ENCODE measurements around the gene GPR37L1.

The GPR37L1 gene

GRCh38 chr1:202122639-202123335 lies at the start of gene GPR37L1:
Gene GPR37L1 (plus strand): TSS chr1:202122917. CDS start chr1:202122964, 47 bp downstream.
- Histone ChIP-seq H3K9me3 (ENCODE audit: insufficient read depth, low read length) (no peaks in the 10 kb centered on the region), H3K79me2 (ENCODE audit: insufficient read depth, low read length) (no peaks in the 10 kb centered on the region), H3K27me3 (ENCODE audit: low read length) (no peaks in the 10 kb centered on the region), H3K4me3 (ENCODE audit: insufficient read depth, low read length, poor library complexity, severe bottlenecking) (no peak within 1 kb of the TSS), H2AFZ (ENCODE audit: low read depth, low read length, severe bottlenecking) (no peak within 1 kb of the TSS), H3K9ac (ENCODE audit: low read length) (no peak within 1 kb of the TSS), H3F3A (ENCODE audit: insufficient read depth) (no peaks in the 10 kb centered on the region), H3K27ac (ENCODE audit: low read depth, low read length) (no peak within 1 kb of the TSS), H4K20me1 (ENCODE audit: low read depth, low read length) (no peaks in the 10 kb centered on the region), H3K4me2 (ENCODE audit: low read depth, low read length, poor library complexity, severe bottlenecking) (no peak within 1 kb of the TSS), H3K9me2 (replicated peaks; ENCODE audit: insufficient read depth, low read length) (no peaks in the 10 kb centered on the region), H3K36me3 (ENCODE audit: low read length) (no peaks in the 10 kb centered on the region)
- TF ChIP-seq EZH2phosphoT487 (conservative IDR thresholded peaks at IDR 0.05; ENCODE audit: low read length): no peak
- no peak for TF ChIP-seq CTCF (IDR thresholded peaks at IDR 0.05; ENCODE audit: insufficient read depth, low read length, poor library complexity, severe bottlenecking)

GRCh38 chr1:202073206-202073605 lies 49.5 kb upstream of the GPR37L1 start:
- Histone ChIP-seq H4K20me1 (ENCODE audit: low read depth, low read length) (no peaks in the 10 kb centered on the region), H3K4me2 (ENCODE audit: low read depth, low read length, poor library complexity, severe bottlenecking) (no peak overlapping the region), H3K27ac (ENCODE audit: low read depth, low read length) (no peak overlapping the region), H2AFZ (ENCODE audit: low read depth, low read length, severe bottlenecking) (no peak overlapping the region), H3K36me3 (ENCODE audit: low read length) (no peaks in the 10 kb centered on the region), H3K79me2 (ENCODE audit: insufficient read depth, low read length) (no peaks in the 10 kb centered on the region), H3K9me2 (replicated peaks; ENCODE audit: insufficient read depth, low read length) (no peaks in the 10 kb centered on the region), H3K4me3 (ENCODE audit: insufficient read depth, low read length, poor library complexity, severe bottlenecking) (no peak overlapping the region), H3F3A (ENCODE audit: insufficient read depth) (no peaks in the 10 kb centered on the region), H3K9ac (ENCODE audit: low read length) (no peak overlapping the region), H3K9me3 (ENCODE audit: insufficient read depth, low read length) (no peaks in the 10 kb centered on the region), H3K27me3 (ENCODE audit: low read length) (no peaks in the 10 kb centered on the region)
- no peak for TF ChIP-seq CTCF (IDR thresholded peaks at IDR 0.05; ENCODE audit: insufficient read depth, low read length, poor library complexity, severe bottlenecking)
- TF ChIP-seq EZH2phosphoT487 (conservative IDR thresholded peaks at IDR 0.05; ENCODE audit: low read length): no peak

DNA sequence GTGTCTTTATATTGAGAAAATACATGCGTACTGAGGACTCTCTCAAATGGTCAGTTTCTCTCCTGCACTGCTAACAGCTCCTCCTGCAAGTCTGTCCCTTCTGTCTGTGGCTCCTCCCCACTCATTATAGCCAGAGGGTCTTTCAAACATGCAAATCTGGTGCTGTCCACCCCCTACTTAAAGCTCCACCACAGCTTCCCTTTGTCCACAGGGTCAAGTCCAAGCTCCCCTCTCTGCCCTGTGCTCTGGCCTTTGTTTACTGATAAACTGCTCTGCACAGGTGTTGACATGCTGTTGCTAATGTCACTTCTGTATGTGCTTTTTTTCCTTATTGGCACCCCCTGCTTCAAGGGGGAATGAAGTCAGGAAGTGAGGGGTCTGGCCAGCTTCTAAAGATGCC lies 47.7 kb upstream of the GPR37L1 start:
- Histone ChIP-seq H3K9me2 (replicated peaks; ENCODE audit: insufficient read depth, low read length) (no peaks in the 10 kb centered on the region), H4K20me1 (ENCODE audit: low read depth, low read length) (no peaks in the 10 kb centered on the region), H3K79me2 (ENCODE audit: insufficient read depth, low read length) (no peaks in the 10 kb centered on the region), H3K4me2 (ENCODE audit: low read depth, low read length, poor library complexity, severe bottlenecking) (no peak overlapping the region), H3K27me3 (ENCODE audit: low read length) (no peaks in the 10 kb centered on the region), H3K9me3 (ENCODE audit: insufficient read depth, low read length) (no peaks in the 10 kb centered on the region), H3K36me3 (ENCODE audit: low read length) (no peaks in the 10 kb centered on the region), H3K4me3 (ENCODE audit: insufficient read depth, low read length, poor library complexity, severe bottlenecking) (no peak overlapping the region), H3K27ac (ENCODE audit: low read depth, low read length) (no peak overlapping the region), H3F3A (ENCODE audit: insufficient read depth) (no peaks in the 10 kb centered on the region), H2AFZ (ENCODE audit: low read depth, low read length, severe bottlenecking) (no peak overlapping the region), H3K9ac (ENCODE audit: low read length) (no peak overlapping the region)
- TF ChIP-seq CTCF (IDR thresholded peaks at IDR 0.05; ENCODE audit: insufficient read depth, low read length, poor library complexity, severe bottlenecking) (no peak), EZH2phosphoT487 (conservative IDR thresholded peaks at IDR 0.05; ENCODE audit: low read length) (no peak)

Measured in SU-DHL-6 (cell line).